SK-N-SH treated with all-trans-retinoic acid at 6 μM for 48 hours (cell line): Measurements from ENCODE around the gene SCNN1B.

Experiments
- ARNTL ChIP-seq: fragments of 450-650 bp; formaldehyde crosslinking; IDR thresholded peaks from 2 replicates; pipeline ENCODE4 v1.5.0; 2020; ENCODE audit warnings: low read depth, mild to moderate bottlenecking, moderate library complexity, borderline replicate concordance
- BACH2 ChIP-seq: fragments of 250-450 bp; sonication (Bioruptor Pico); IDR thresholded peaks from 2 replicates; pipeline ENCODE4 v1.9.0; 2021; ENCODE audit warnings: mild to moderate bottlenecking, borderline replicate concordance
- ESRRG ChIP-seq: fragments of 250-450 bp; sonication (Bioruptor Pico); IDR thresholded peaks from 2 replicates; pipeline ENCODE4 v1.6.1; 2021; ENCODE audit warnings: mild to moderate bottlenecking
- RARB ChIP-seq: fragments of 250-450 bp; sonication (Bioruptor Pico); IDR thresholded peaks from 2 replicates; pipeline ENCODE4 v1.8.0; 2021; ENCODE audit warnings: mild to moderate bottlenecking, moderate library complexity
- ZC3H10 ChIP-seq: fragments of 250-450 bp; sonication (Bioruptor Pico); IDR thresholded peaks from 2 replicates; pipeline ENCODE4 v1.5.1; 2021; ENCODE audit warnings: mild to moderate bottlenecking, moderate library complexity
- ZFP3 ChIP-seq: fragments of 250-450 bp; sonication (Bioruptor Pico); IDR thresholded peaks from 2 replicates; pipeline ENCODE4 v1.5.0; 2020; ENCODE audit warnings: mild to moderate bottlenecking, moderate library complexity
- ZFP30 ChIP-seq: fragments of 450-650 bp; formaldehyde crosslinking; IDR thresholded peaks from 2 replicates; pipeline ENCODE4 v1.5.0; 2022; ENCODE audit warnings: mild to moderate bottlenecking, moderate library complexity
- ZNF70 ChIP-seq: fragments of 450-650 bp; formaldehyde crosslinking; IDR thresholded peaks from 2 replicates; pipeline ENCODE4 v1.5.0; 2020; ENCODE audit warnings: mild to moderate bottlenecking, moderate library complexity
- TF ChIP-seq, protein P1 (sequence below): fragments of 250-450 bp; sonication (Bioruptor Pico); IDR thresholded peaks from 2 replicates; pipeline ENCODE4 v1.8.0; 2020; ENCODE audit warnings: mild to moderate bottlenecking, moderate library complexity, borderline replicate concordance

DNA sequence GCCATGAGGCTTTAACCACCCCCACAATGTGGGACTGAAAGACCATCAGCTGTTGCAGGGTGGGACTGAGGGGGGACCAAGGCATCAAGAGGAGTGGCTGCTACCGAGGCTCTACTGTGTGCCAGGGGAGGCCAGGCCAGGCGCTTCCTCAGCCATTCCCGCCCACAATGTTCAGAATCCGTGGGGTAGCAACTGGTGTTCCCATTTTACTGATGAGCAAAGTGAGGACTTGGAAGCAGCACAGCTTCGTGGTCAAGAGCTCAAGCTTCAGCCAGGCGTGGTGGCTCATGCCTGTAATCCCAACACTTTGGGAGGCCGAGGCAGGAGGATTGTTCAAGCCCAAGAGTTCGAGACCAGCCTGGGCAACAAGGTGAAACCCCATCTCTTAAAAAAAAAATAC is 65.9 kb downstream of the SCNN1B start:
- TF ChIP-seq BACH2 (CRISPR knock-in tag), result no peak
- TF ChIP-seq RARB (CRISPR knock-in tag), result no peak
- TF ChIP-seq, protein P1, sequence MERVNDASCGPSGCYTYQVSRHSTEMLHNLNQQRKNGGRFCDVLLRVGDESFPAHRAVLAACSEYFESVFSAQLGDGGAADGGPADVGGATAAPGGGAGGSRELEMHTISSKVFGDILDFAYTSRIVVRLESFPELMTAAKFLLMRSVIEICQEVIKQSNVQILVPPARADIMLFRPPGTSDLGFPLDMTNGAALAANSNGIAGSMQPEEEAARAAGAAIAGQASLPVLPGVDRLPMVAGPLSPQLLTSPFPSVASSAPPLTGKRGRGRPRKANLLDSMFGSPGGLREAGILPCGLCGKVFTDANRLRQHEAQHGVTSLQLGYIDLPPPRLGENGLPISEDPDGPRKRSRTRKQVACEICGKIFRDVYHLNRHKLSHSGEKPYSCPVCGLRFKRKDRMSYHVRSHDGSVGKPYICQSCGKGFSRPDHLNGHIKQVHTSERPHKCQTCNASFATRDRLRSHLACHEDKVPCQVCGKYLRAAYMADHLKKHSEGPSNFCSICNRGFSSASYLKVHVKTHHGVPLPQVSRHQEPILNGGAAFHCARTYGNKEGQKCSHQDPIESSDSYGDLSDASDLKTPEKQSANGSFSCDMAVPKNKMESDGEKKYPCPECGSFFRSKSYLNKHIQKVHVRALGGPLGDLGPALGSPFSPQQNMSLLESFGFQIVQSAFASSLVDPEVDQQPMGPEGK (CRISPR knock-in tag), result no peak
- TF ChIP-seq ZFP30 (CRISPR knock-in tag), result no peak
- TF ChIP-seq ESRRG (CRISPR knock-in tag), result no peak
- no peak for TF ChIP-seq ZC3H10 (CRISPR knock-in tag)
- no peak for TF ChIP-seq ARNTL (CRISPR knock-in tag)
- TF ChIP-seq ZNF70 (CRISPR knock-in tag), result no peak
- no peak for TF ChIP-seq ZFP3 (CRISPR knock-in tag)
